H9 (cell line): Measurements from ENCODE around the gene NDC80. TPM values are rescaled to one million over a fixed set of nuclear protein-coding genes. Genes with fewer than 3 reads are reported as not detected.

ENCODE experiments used
- DNase-seq: peaks from one replicate; pipeline ENCODE4 v3.0.0-alpha.2; 2017
- H2AFZ ChIP-seq: one replicate; pipeline ENCODE4 v1.6.1; 2013; ENCODE audit warnings: mild to moderate bottlenecking, low read length, control low read depth, moderate library complexity
- H2AK5ac ChIP-seq: 2 replicates; pipeline ENCODE4 v1.6.1; 2013; ENCODE audit warnings: low read length, control low read depth, mixed read lengths; ENCODE audit not compliant: insufficient read length
- H2BK120ac ChIP-seq: one replicate; pipeline ENCODE4 v1.6.1; 2013; ENCODE audit warnings: low read depth, mild to moderate bottlenecking, low read length, control low read depth, inconsistent platforms; ENCODE audit not compliant: poor library complexity, severe bottlenecking
- H2BK12ac ChIP-seq: 2 replicates; pipeline ENCODE4 v1.6.1; 2013; ENCODE audit warnings: low read length, control low read depth, mixed read lengths, low read depth; ENCODE audit not compliant: insufficient read length
- H2BK15ac ChIP-seq: 2 replicates; pipeline ENCODE4 v1.6.1; 2013; ENCODE audit warnings: low read depth, low read length, control low read depth
- H2BK20ac ChIP-seq: one replicate; pipeline ENCODE4 v1.6.1; 2013; ENCODE audit warnings: low read depth, mild to moderate bottlenecking, low read length, control low read depth, inconsistent platforms; ENCODE audit not compliant: poor library complexity, severe bottlenecking
- H2BK5ac ChIP-seq: 2 replicates; pipeline ENCODE4 v1.6.1; 2013; ENCODE audit warnings: low read length, control low read depth, mixed read lengths; ENCODE audit not compliant: insufficient read length
- H3K14ac ChIP-seq: 2 replicates; pipeline ENCODE4 v1.6.1; 2013; ENCODE audit warnings: low read length, control low read depth; ENCODE audit not compliant: insufficient read depth
- H3K18ac ChIP-seq: 2 replicates; pipeline ENCODE4 v1.6.1; 2013; ENCODE audit warnings: low read depth, mild to moderate bottlenecking, mixed read lengths, low read length, control low read depth; ENCODE audit not compliant: insufficient read length
- H3K23ac ChIP-seq: 2 replicates; pipeline ENCODE4 v1.6.1; 2013; ENCODE audit warnings: low read length, control low read depth, mixed read lengths, low read depth; ENCODE audit not compliant: insufficient read length
- H3K23me2 ChIP-seq: 2 replicates; pipeline ENCODE4 v1.6.1; 2013; ENCODE audit warnings: low read depth, mild to moderate bottlenecking, mixed read lengths, low read length, control low read depth; ENCODE audit not compliant: insufficient read length, poor library complexity, severe bottlenecking
- H3K27ac ChIP-seq: 2 replicates; pipeline ENCODE4 v1.5.1; 2013; ENCODE audit warnings: low read length, control low read depth, mixed read lengths, low read depth; ENCODE audit not compliant: insufficient read length
- H3K27me3 ChIP-seq: 2 replicates; pipeline ENCODE4 v1.6.1; 2013; ENCODE audit warnings: low read length, control low read depth, inconsistent platforms; ENCODE audit not compliant: insufficient read depth
- H3K4ac ChIP-seq: 2 replicates; pipeline ENCODE4 v1.6.1; 2013; ENCODE audit warnings: low read depth, mild to moderate bottlenecking, control low read depth, inconsistent platforms, low read length, moderate library complexity
- H3K4me1 ChIP-seq: 2 replicates; pipeline ENCODE4 v1.6.1; 2013; ENCODE audit warnings: low read length, control low read depth, inconsistent platforms; ENCODE audit not compliant: insufficient read depth
- H3K4me2 ChIP-seq: 2 replicates; pipeline ENCODE4 v1.6.1; 2013; ENCODE audit warnings: low read length, control low read depth, mixed read lengths; ENCODE audit not compliant: insufficient read length, insufficient read depth
- H3K56ac ChIP-seq: 2 replicates; pipeline ENCODE4 v1.6.1; 2013; ENCODE audit warnings: low read depth, mild to moderate bottlenecking, mixed read lengths, low read length, control low read depth; ENCODE audit not compliant: insufficient read length
- H3K79me1 ChIP-seq: 2 replicates; pipeline ENCODE4 v1.6.1; 2013; ENCODE audit warnings: low read depth, mild to moderate bottlenecking, moderate library complexity, low read length, control low read depth, inconsistent platforms; ENCODE audit not compliant: insufficient read depth, poor library complexity, severe bottlenecking
- H3K79me2 ChIP-seq: 2 replicates; pipeline ENCODE4 v1.6.1; 2013; ENCODE audit warnings: low read length, control low read depth, inconsistent platforms; ENCODE audit not compliant: insufficient read depth
- H3K9ac ChIP-seq: 2 replicates; pipeline ENCODE4 v1.6.1; 2013; ENCODE audit warnings: low read length, control low read depth, mixed read lengths; ENCODE audit not compliant: insufficient read length; ENCODE audit errors: extremely low read depth
- H3K9me3 ChIP-seq: one replicate; pipeline ENCODE4 v1.6.1; 2013; ENCODE audit warnings: low read depth, low read length, inconsistent platforms; ENCODE audit not compliant: control insufficient read depth
- H3T11ph ChIP-seq: one replicate; pipeline ENCODE4 v1.6.1; 2013; ENCODE audit warnings: mild to moderate bottlenecking, low read length, control low read depth, inconsistent platforms
- H4K20me1 ChIP-seq: one replicate; pipeline ENCODE4 v1.6.1; 2013; ENCODE audit not compliant: control insufficient read depth, insufficient read length, insufficient read depth
- H4K5ac ChIP-seq: 2 replicates; pipeline ENCODE4 v1.6.1; 2013; ENCODE audit warnings: low read depth, mild to moderate bottlenecking, mixed read lengths, low read length, control low read depth; ENCODE audit not compliant: insufficient read length
- H4K8ac ChIP-seq: replicated peaks from 2 replicates; pipeline ENCODE4 v1.6.1; 2013; ENCODE audit warnings: low read length, control low read depth, mixed read lengths, low read depth; ENCODE audit not compliant: insufficient read length
- H4K91ac ChIP-seq: 2 replicates; pipeline ENCODE4 v1.6.1; 2013; ENCODE audit warnings: low read depth, mild to moderate bottlenecking, moderate library complexity, mixed read lengths, low read length, control low read depth; ENCODE audit not compliant: insufficient read length
- H3K27ac Mint-ChIP-seq, 3 experiments: 2 replicates in 2 of 3; 3 replicates in 1 of 3; pipeline ENCODE4 v1.8.0; 2020 to 2021; ENCODE audit warnings: mixed read lengths in 3 of 3, mild to moderate bottlenecking in 1 of 3, moderate library complexity in 1 of 3
- H3K27me3 Mint-ChIP-seq: 2 replicates; pipeline ENCODE4 v1.8.0; 2021; ENCODE audit warnings: low read depth, mild to moderate bottlenecking, moderate library complexity, mixed read lengths
- H3K36me3 Mint-ChIP-seq, 3 experiments: 2 replicates in 2 of 3; 3 replicates in 1 of 3; pipeline ENCODE4 v1.8.0; 2020 to 2021; ENCODE audit warnings: low read depth in 3 of 3, mixed read lengths in 3 of 3; ENCODE audit not compliant: insufficient read depth in 1 of 3
- H3K4me1 Mint-ChIP-seq, 2 experiments: 2 replicates each; pipeline ENCODE4 v1.8.0; 2020; ENCODE audit warnings: mixed read lengths in 2 of 2
- H3K4me3 Mint-ChIP-seq, 2 experiments: 2 replicates in 1 of 2; 3 replicates in 1 of 2; pipeline ENCODE4 v1.8.0; 2020 to 2021; ENCODE audit warnings: mild to moderate bottlenecking in 2 of 2, mixed read lengths in 2 of 2, moderate library complexity in 1 of 2
- H3K9me3 Mint-ChIP-seq, 2 experiments: 2 replicates in 1 of 2; 3 replicates in 1 of 2; pipeline ENCODE4 v1.8.0; 2020; ENCODE audit warnings: mild to moderate bottlenecking in 2 of 2, mixed read lengths in 2 of 2, moderate library complexity in 1 of 2
- CTCF ChIP-seq: fragments of 200-600 bp; sonication (generic); conservative IDR thresholded peaks from 3 replicates; pipeline ENCODE4 v1.8.0; 2021; ENCODE audit warnings: antibody characterized with exemption, mild to moderate bottlenecking
- WGBS: extraction: QIAGEN DNeasy Blood & Tissue Kit; methylation state at CpG from one replicate; pipeline ENCODE4 v1.1.7; 2013; ENCODE audit warnings: missing lambda C conversion rate, low lambda C conversion rate, mixed read lengths; ENCODE audit not compliant: insufficient read length; ENCODE audit errors: extremely low coverage; 5-methylcytosine and 5-hydroxymethylcytosine counted together
- total RNA-seq: library from RNA; stranded (reverse); gene quantifications from 2 replicates; pipeline ENCODE4 v1.2.1, GENCODE V29; 2021

The NDC80 gene
- total RNA-seq, 1 experiment from 2014 or later, result 39.5 TPM

- H3K4me1 ChIP-seq, result no peaks in the 10 kb centered on the region
- Mint-ChIP-seq H3K27ac (peak overlapping the region; percentile 0 to 74 (median 64); a peak in 4 of 7 replicates), H3K4me1 (peaks cover 10 to 11% of the 10 kb centered on the region in 2 experiments), H3K9me3 (no peaks in the 10 kb centered on the region), H3K4me3 (no peak overlapping the region), H3K27me3 (no peaks in the 10 kb centered on the region), H3K36me3 (peaks cover 5 to 11% (median 10%) of the 10 kb centered on the region in 3 experiments; a peak in 6 of 7 replicates)
- H2BK5ac ChIP-seq, result no peak overlapping the region
- no peak for TF ChIP-seq CTCF
- H2BK12ac ChIP-seq, result no peak overlapping the region
- H3K79me1 ChIP-seq, result no peaks in the 10 kb centered on the region
- no peaks in the 10 kb centered on the region for H3K9me3 ChIP-seq
- DNase-seq, result no peak
- H4K20me1 ChIP-seq, result no peaks in the 10 kb centered on the region
- no peak overlapping the region for H4K5ac ChIP-seq
- no peak overlapping the region for H3K56ac ChIP-seq
- H2BK120ac ChIP-seq, result no peak overlapping the region
- H3K9ac ChIP-seq, result no peak overlapping the region
- H2AFZ ChIP-seq, result no peak overlapping the region
- H3K27me3 ChIP-seq, result no peaks in the 10 kb centered on the region
- no peak overlapping the region for H2AK5ac ChIP-seq
- no CpG with 5 or more reads among the region's 4 CpGs for WGBS
- H3K18ac ChIP-seq, result no peak overlapping the region
- no peak overlapping the region for H2BK20ac ChIP-seq
- H4K8ac ChIP-seq, result no peak overlapping the region
- no peak overlapping the region for H3K4ac ChIP-seq
- no peak overlapping the region for H3K14ac ChIP-seq
- no peak overlapping the region for H3K4me2 ChIP-seq
- no peaks in the 10 kb centered on the region for H3K79me2 ChIP-seq
- no peak overlapping the region for H4K91ac ChIP-seq
- H3K27ac ChIP-seq, result no peak overlapping the region
- no peak overlapping the region for H2BK15ac ChIP-seq
- no peak overlapping the region for H3K23ac ChIP-seq
- no peaks in the 10 kb centered on the region for H3K23me2 ChIP-seq
- H3T11ph ChIP-seq, result no peak overlapping the region
These were observed 15.5 kb upstream of the NDC80 start for GRCh38 chr18:2555895-2556294.
